Measurements from ENCODE around the gene CRABP1.
A peak's percentile ranks its signal among the peaks of the same experiment; 100 is the strongest.
"Not testable (repeated sequence)": the region's sequence is repeated elsewhere in the genome, so short reads cannot be mapped to it uniquely, and the experiment has no call there.

Gene CRABP1

DNA sequence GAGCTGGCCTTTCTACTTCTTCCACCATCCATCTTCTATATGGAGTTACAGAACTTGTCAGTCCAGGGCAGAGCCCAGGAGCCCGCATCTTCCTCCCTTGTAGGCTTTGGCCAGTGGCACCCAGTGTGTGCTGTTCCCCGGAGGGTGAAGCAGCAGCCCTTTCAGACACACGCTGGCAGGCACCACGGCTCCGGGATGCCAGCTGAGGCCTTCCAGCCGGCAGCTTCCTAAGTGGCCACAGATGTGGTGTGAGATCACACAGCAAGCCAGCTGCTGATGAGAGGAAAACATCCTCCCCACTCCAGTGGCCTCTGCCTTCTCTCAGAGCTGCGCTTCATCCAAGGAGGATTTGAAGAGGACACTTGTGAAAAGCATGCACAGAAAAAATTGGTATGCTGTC lies 24.1 kb downstream of the CRABP1 start:
- DNase-seq (ENCODE audit: insufficient read length, low spot score), result no peak
- TF ChIP-seq PAX5 (IDR thresholded peaks at IDR 0.05; ENCODE audit: insufficient read depth, low read length, severe bottlenecking) (no peak), POLR2A (IDR thresholded peaks at IDR 0.05; ENCODE audit: low read depth, low read length) (no peak), SPI1 (IDR thresholded peaks at IDR 0.05; ENCODE audit: low read depth, low read length) (no peak), POU2F2 (IDR thresholded peaks at IDR 0.05; ENCODE audit: low read depth, low read length) (no peak), POLR2AphosphoS5 (IDR thresholded peaks at IDR 0.05; ENCODE audit: low read depth, low read length) (no peak), TAF1 (IDR thresholded peaks at IDR 0.05; ENCODE audit: low read depth, low read length) (no peak)
- FAIRE-seq, result no peak

DNA sequence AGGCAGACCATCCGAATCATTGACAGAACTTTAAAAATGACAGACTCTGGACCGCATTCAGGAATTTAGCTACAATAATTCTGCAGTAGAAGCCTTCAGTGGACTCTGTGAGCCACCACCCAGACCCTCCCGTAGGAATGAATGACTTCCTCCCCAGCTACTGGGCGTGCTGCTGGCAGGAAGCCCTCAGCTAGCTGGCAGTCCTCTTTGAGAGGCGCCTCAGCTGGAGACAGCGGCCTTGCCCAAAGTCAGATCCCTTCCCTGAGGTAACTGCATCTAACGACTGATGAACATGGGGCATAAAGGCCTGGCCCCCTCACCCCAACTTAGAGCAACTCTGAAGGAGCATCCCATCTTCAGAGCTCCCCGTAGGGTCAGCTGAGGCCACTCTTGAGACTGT lies 25.8 kb downstream of the CRABP1 start:
- FAIRE-seq (no peak), DNase-seq (ENCODE audit: insufficient read length, low spot score) (no peak)
- TF ChIP-seq PAX5 (IDR thresholded peaks at IDR 0.05; ENCODE audit: insufficient read depth, low read length, severe bottlenecking) (no peak), SPI1 (IDR thresholded peaks at IDR 0.05; ENCODE audit: low read depth, low read length) (no peak), POU2F2 (IDR thresholded peaks at IDR 0.05; ENCODE audit: low read depth, low read length) (no peak)

DNA sequence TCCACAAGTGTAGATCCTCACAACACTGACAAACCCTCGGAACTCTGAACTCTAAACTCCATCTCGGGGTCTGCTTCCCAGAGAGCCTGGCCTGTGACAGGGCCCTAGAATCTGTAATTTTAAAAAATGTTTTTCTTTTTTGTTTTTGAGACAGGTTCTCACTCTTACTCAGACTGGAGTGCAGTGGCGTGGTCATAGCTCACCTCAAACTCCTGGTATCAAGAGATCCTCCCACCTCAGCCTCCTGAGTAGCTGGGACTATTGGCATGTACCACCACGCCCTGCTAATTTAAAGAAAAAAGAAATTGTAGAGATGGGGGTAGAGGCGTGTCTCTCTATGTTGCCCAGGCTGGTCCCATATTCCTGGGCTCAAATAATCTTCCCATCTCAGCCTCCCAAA lies 26.2 kb downstream of the CRABP1 start:
- DNase-seq (ENCODE audit: insufficient read length, low spot score), result no peak
- TF ChIP-seq POLR2AphosphoS5 (IDR thresholded peaks at IDR 0.05; ENCODE audit: low read depth, low read length), result no peak
- no peak for TF ChIP-seq POLR2A (IDR thresholded peaks at IDR 0.05; ENCODE audit: low read depth, low read length)
- TF ChIP-seq POU2F2 (IDR thresholded peaks at IDR 0.05; ENCODE audit: low read depth, low read length), result no peak
- TF ChIP-seq PAX5 (IDR thresholded peaks at IDR 0.05; ENCODE audit: insufficient read depth, low read length, severe bottlenecking), result no peak
- TF ChIP-seq SPI1 (IDR thresholded peaks at IDR 0.05; ENCODE audit: low read depth, low read length), result no peak
- no peak for TF ChIP-seq TAF1 (IDR thresholded peaks at IDR 0.05; ENCODE audit: low read depth, low read length)
- FAIRE-seq, result no peak

GRCh38 chr15:78368651-78369050 lies 28.5 kb downstream of the CRABP1 start:
- no peak for FAIRE-seq
- DNase-seq (ENCODE audit: insufficient read length, low spot score), result no peak
- TF ChIP-seq POU2F2 (IDR thresholded peaks at IDR 0.05; ENCODE audit: low read depth, low read length), result no peak

- FAIRE-seq (no peak), DNase-seq (ENCODE audit: insufficient read length, low spot score) (no peak)
- no peak for TF ChIP-seq TAF1 (IDR thresholded peaks at IDR 0.05; ENCODE audit: low read depth, low read length)
- TF ChIP-seq PAX5 (IDR thresholded peaks at IDR 0.05; ENCODE audit: insufficient read depth, low read length, severe bottlenecking), result no peak
- no peak for TF ChIP-seq POLR2AphosphoS5 (IDR thresholded peaks at IDR 0.05; ENCODE audit: low read depth, low read length)
- TF ChIP-seq SPI1 (IDR thresholded peaks at IDR 0.05; ENCODE audit: low read depth, low read length), result no peak
- TF ChIP-seq POLR2A (IDR thresholded peaks at IDR 0.05; ENCODE audit: low read depth, low read length), result no peak
- no peak for TF ChIP-seq POU2F2 (IDR thresholded peaks at IDR 0.05; ENCODE audit: low read depth, low read length)
Observed at GRCh38 chr15:78369161-78369560, 29.0 kb downstream of the CRABP1 start.

DNA sequence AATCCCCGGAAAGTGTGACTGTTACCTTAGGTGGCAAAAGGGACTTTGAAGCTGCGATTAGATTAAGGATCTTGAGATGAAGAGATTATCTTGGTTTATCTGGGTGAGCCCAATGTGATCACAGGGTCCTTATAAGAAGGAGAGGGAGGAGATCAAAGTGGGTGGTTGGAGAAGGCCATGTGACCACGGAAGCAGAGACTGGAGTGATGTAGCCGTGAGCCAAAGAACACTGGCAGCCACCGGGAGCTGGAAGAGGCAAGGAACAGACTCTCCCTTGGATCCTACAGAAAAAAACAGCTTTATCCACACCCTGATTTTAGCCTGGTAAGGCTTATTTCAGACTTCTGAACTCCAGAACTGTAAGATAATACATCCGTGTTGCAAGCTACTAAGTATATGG lies 29.9 kb downstream of the CRABP1 start:
- TF ChIP-seq POLR2AphosphoS5 (IDR thresholded peaks at IDR 0.05; ENCODE audit: low read depth, low read length), result no peak
- no peak for TF ChIP-seq POLR2A (IDR thresholded peaks at IDR 0.05; ENCODE audit: low read depth, low read length)
- no peak for TF ChIP-seq POU2F2 (IDR thresholded peaks at IDR 0.05; ENCODE audit: low read depth, low read length)
- TF ChIP-seq PAX5 (IDR thresholded peaks at IDR 0.05; ENCODE audit: insufficient read depth, low read length, severe bottlenecking), result no peak
- no peak for TF ChIP-seq SPI1 (IDR thresholded peaks at IDR 0.05; ENCODE audit: low read depth, low read length)
- no peak for TF ChIP-seq TAF1 (IDR thresholded peaks at IDR 0.05; ENCODE audit: low read depth, low read length)
- DNase-seq (ENCODE audit: insufficient read length, low spot score) (no peak), FAIRE-seq (no peak)

GRCh38 chr15:78372880-78373279 lies 32.7 kb downstream of the CRABP1 start:
- no peak for FAIRE-seq
- no peak for DNase-seq (ENCODE audit: insufficient read length, low spot score)
- TF ChIP-seq TAF1 (IDR thresholded peaks at IDR 0.05; ENCODE audit: low read depth, low read length), result no peak
- no peak for TF ChIP-seq POLR2AphosphoS5 (IDR thresholded peaks at IDR 0.05; ENCODE audit: low read depth, low read length)
- TF ChIP-seq SPI1 (IDR thresholded peaks at IDR 0.05; ENCODE audit: low read depth, low read length), result no peak
- TF ChIP-seq POLR2A (IDR thresholded peaks at IDR 0.05; ENCODE audit: low read depth, low read length), result no peak
- TF ChIP-seq POU2F2 (IDR thresholded peaks at IDR 0.05; ENCODE audit: low read depth, low read length), result no peak
- no peak for TF ChIP-seq PAX5 (IDR thresholded peaks at IDR 0.05; ENCODE audit: insufficient read depth, low read length, severe bottlenecking)

DNA sequence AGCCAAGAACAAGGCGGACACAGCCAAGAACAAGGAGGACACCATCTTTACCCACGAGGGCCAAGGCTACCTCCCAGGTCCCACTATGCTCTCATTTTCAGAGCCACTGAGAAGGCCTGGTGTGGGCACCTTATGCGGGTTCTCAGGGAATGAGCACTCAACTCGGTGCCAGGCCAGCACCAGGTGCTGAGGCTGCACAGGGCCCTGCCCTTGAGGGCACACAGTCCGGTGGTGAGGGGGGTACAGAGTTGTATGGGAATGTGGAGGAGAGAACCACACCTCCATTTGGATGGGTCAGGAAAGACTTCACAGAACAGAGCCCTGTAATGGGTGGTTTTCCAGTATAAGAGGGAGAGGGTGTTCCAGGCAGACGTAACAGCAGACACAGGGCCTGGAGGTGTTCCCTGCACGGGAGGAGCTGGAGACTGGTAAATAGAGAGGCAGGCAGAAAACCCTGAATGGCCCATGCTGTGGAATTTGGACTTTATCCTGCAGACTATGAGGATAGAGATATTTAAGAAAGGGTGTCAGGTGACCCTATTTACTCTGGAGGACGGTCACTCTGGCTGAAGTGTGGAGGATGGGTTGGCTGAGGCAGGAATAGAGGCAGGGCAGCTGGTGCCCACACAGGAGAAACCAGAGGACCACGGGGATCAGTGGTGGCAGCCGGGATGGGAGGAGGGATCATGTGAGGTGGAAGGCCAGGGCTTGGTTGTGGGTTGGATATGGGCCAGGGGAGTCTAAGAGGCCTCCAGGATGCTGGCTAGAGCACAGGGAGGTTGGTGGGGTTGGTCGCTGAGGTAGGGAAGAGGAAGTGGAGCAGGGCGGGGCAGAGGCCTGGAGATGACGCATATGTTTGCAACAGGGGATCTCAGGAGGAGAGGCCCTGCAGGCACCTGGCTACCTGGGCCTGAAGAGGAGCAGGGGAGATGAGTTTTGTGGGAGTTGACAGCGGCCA lies 34.6 kb downstream of the CRABP1 start:
- FAIRE-seq, result no peak
- TF ChIP-seq POLR2AphosphoS5 (IDR thresholded peaks at IDR 0.05; ENCODE audit: low read depth, low read length), result no peak
- no peak for TF ChIP-seq PAX5 (IDR thresholded peaks at IDR 0.05; ENCODE audit: insufficient read depth, low read length, severe bottlenecking)
- TF ChIP-seq TAF1 (IDR thresholded peaks at IDR 0.05; ENCODE audit: low read depth, low read length), result no peak
- peak; percentile 78 for TF ChIP-seq SPI1 (IDR thresholded peaks at IDR 0.05; ENCODE audit: low read depth, low read length)
- DNase-seq (ENCODE audit: insufficient read length, low spot score), result no peak

DNA sequence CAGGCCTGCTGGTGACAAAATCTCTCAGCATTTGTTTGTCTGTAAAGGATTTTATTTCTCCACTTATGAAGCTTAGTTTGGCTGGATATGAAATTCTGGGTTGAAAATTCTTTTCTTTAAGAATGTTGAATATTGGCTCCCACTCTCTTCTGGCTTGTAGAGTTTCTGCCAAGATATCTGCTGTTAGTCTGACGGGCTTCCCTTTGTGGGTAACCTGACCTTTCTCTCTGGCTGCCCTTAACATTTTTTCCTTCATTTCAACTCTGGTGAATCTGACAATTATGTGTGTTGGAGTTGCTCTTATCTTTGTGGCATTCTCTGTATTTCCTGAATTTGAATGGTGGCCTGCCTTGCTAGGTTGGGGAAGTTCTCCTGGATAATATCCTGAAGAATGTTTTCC lies 40.0 kb downstream of the CRABP1 start:
- DNase-seq (ENCODE audit: insufficient read length, low spot score); FAIRE-seq: not testable (repeated sequence)

GRCh38 chr15:78382114-78382880 lies 42.1 kb downstream of the CRABP1 start:
- TF ChIP-seq POU2F2 (IDR thresholded peaks at IDR 0.05; ENCODE audit: low read depth, low read length), result no peak
- no peak for TF ChIP-seq PAX5 (IDR thresholded peaks at IDR 0.05; ENCODE audit: insufficient read depth, low read length, severe bottlenecking)
- FAIRE-seq (no peak), DNase-seq (ENCODE audit: insufficient read length, low spot score) (no peak)

Measured in GM12891 (cell line).